ENCODE measurements around the gene EBLN1. TPM values are rescaled to one million over a fixed set of nuclear protein-coding genes. Genes with fewer than 3 reads are reported as not detected.

The EBLN1 gene
- total RNA-seq, 1 donor from 2014 or later: not detected

- H3K4me1 Mint-ChIP-seq: no peaks in the 10 kb centered on the region
- peak; percentile 33 for DNase-seq (ENCODE audit: low spot score)
- Histone ChIP-seq H3F3A (ENCODE audit: low read depth) (peaks cover under 1% of the 10 kb centered on the region), H3K36me3 (no peaks in the 10 kb centered on the region), H3K4me1 (no peaks in the 10 kb centered on the region), H3K9me3 (ENCODE audit: low read depth) (no peaks in the 10 kb centered on the region), H3K79me2 (ENCODE audit: low read depth) (no peaks in the 10 kb centered on the region), H3K4me2 (no peak overlapping the region), H3K4me3 (no peak overlapping the region), H3K27ac (no peak overlapping the region), H3K27me3 (peaks cover 58% of the 10 kb centered on the region), H3K9ac (no peak overlapping the region), H2AFZ (replicated peaks) (no peak overlapping the region), H4K20me1 (ENCODE audit: low read depth) (no peaks in the 10 kb centered on the region)
- peaks cover 18% of the 10 kb centered on the region for H3K27me3 Mint-ChIP-seq (ENCODE audit: insufficient read depth, low read depth)
- no peaks in the 10 kb centered on the region for H3K36me3 Mint-ChIP-seq
- H3K27ac Mint-ChIP-seq: no peak overlapping the region
- TF ChIP-seq EZH2phosphoT487 (IDR thresholded peaks at IDR 0.05) (no peak), CTCF (IDR thresholded peaks at IDR 0.05) (peak; percentile 25), EZH2 (IDR thresholded peaks at IDR 0.05) (no peak)
- no peaks in the 10 kb centered on the region for H3K9me3 Mint-ChIP-seq
- H3K4me3 Mint-ChIP-seq: no peak overlapping the region
Measured at GRCh38 chr10:22259280-22259679, 41.5 kb upstream of the EBLN1 start.

GRCh38 chr10:22258471-22258870 lies 40.7 kb upstream of the EBLN1 start:
- Mint-ChIP-seq H3K9me3 (no peaks in the 10 kb centered on the region), H3K36me3 (no peaks in the 10 kb centered on the region), H3K4me1 (no peaks in the 10 kb centered on the region), H3K4me3 (no peak overlapping the region), H3K27ac (no peak overlapping the region), H3K27me3 (ENCODE audit: insufficient read depth, low read depth) (peaks cover 25% of the 10 kb centered on the region)
- Histone ChIP-seq H3K4me2 (no peak overlapping the region), H3K9ac (no peak overlapping the region), H3K9me3 (ENCODE audit: low read depth) (no peaks in the 10 kb centered on the region), H3K4me3 (no peak overlapping the region), H2AFZ (replicated peaks) (no peak overlapping the region), H3K79me2 (ENCODE audit: low read depth) (no peaks in the 10 kb centered on the region), H3K27ac (no peak overlapping the region), H3K36me3 (no peaks in the 10 kb centered on the region), H3K4me1 (no peaks in the 10 kb centered on the region), H3K27me3 (peaks cover 66% of the 10 kb centered on the region), H3F3A (ENCODE audit: low read depth) (peaks cover 9% of the 10 kb centered on the region), H4K20me1 (ENCODE audit: low read depth) (peaks cover 5% of the 10 kb centered on the region)
- TF ChIP-seq EZH2phosphoT487 (IDR thresholded peaks at IDR 0.05) (no peak), CTCF (IDR thresholded peaks at IDR 0.05) (no peak), EZH2 (IDR thresholded peaks at IDR 0.05) (no peak)
- DNase-seq (ENCODE audit: low spot score): no peak

- TF ChIP-seq CTCF (IDR thresholded peaks at IDR 0.05) (no peak), EZH2 (IDR thresholded peaks at IDR 0.05) (peak; percentile 91), EZH2phosphoT487 (IDR thresholded peaks at IDR 0.05) (peak; percentile 60)
- Histone ChIP-seq H3K4me1 (no peaks in the 10 kb centered on the region), H3K27me3 (peaks cover 98% of the 10 kb centered on the region)
Measured at GRCh38 chr10:22253580-22253882, 35.7 kb upstream of the EBLN1 start.

More at GRCh38 chr10:22253580-22253882, 35.7 kb upstream of the EBLN1 start:
- H3K9me3 Mint-ChIP-seq: no peaks in the 10 kb centered on the region
- Histone ChIP-seq H3K4me3 (peak overlapping the region; percentile 60), H3K36me3 (no peaks in the 10 kb centered on the region), H3K4me2 (peak overlapping the region; percentile 79), H3K27ac (no peak overlapping the region), H2AFZ (replicated peaks) (peak overlapping the region; percentile 94), H4K20me1 (ENCODE audit: low read depth) (peaks cover 5% of the 10 kb centered on the region), H3K9ac (no peak overlapping the region), H3K79me2 (ENCODE audit: low read depth) (no peaks in the 10 kb centered on the region), H3K9me3 (ENCODE audit: low read depth) (no peaks in the 10 kb centered on the region), H3F3A (ENCODE audit: low read depth) (peaks cover 17% of the 10 kb centered on the region)
- no peaks in the 10 kb centered on the region for H3K36me3 Mint-ChIP-seq
- peaks cover 6% of the 10 kb centered on the region for H3K4me1 Mint-ChIP-seq
- peak; percentile 72 for DNase-seq (ENCODE audit: low spot score)
- no peak overlapping the region for H3K27ac Mint-ChIP-seq
- H3K4me3 Mint-ChIP-seq: peak overlapping the region; percentile 87
- H3K27me3 Mint-ChIP-seq (ENCODE audit: insufficient read depth, low read depth): peaks cover 36% of the 10 kb centered on the region
